K562 (cell line): ENCODE results near the gene PRPSAP1. TPM values are rescaled to one million over a fixed set of nuclear protein-coding genes. Genes with fewer than 3 reads are reported as not detected.

Experiments
- BHLHE40 ChIP-seq: IDR thresholded peaks from 2 replicates; pipeline ENCODE4 v1.6.1; 2011; ENCODE audit warnings: low read length, improper control_type of control experiment
- CREB1 ChIP-seq, 2 experiments: sonication (generic) in 1 of 2; formaldehyde crosslinking in 1 of 2; IDR thresholded peaks; 2 replicates each; pipeline versions ENCODE4 v1.6.1 to v1.8.0; 2012 to 2022; ENCODE audit warnings: inconsistent platforms in 1 of 2, mild to moderate bottlenecking in 1 of 2, missing genetic modification reagents in 1 of 2, moderate library complexity in 1 of 2
- ELF2 ChIP-seq: fragments of 250-450 bp; sonication (Bioruptor Pico); IDR thresholded peaks from 2 replicates; pipeline ENCODE4 v1.5.0; 2021; ENCODE audit warnings: mild to moderate bottlenecking
- NCOA2 ChIP-seq, 2 experiments: fragments of 450-650 bp; IDR thresholded peaks; 2 replicates each; pipeline ENCODE4 v1.6.1; 2018; ENCODE audit warnings: mild to moderate bottlenecking in 2 of 2, moderate library complexity in 1 of 2; ENCODE audit not compliant: partially characterized antibody in 2 of 2
- ZNF644 ChIP-seq: fragments of 200-800 bp; sonication (Bioruptor generic); IDR thresholded peaks from 2 replicates; pipeline ENCODE4 v1.6.1; 2016; ENCODE audit warnings: low read depth, missing genetic modification characterization, missing compliant biosample characterization
- ZNF830 ChIP-seq: fragments of 250-450 bp; sonication (Bioruptor Pico); IDR thresholded peaks from 2 replicates; pipeline ENCODE4 v1.5.0; 2021; ENCODE audit warnings: mild to moderate bottlenecking
- polyA plus RNA-seq, 8 experiments: library from polyadenylated mRNA; depleted of rRNA in 4 of 8; stranded (reverse) in 5 of 8; unstranded in 3 of 8; fragments of >200 nt; fragmentation: Nextera tagmentation in 2 of 8; fragmentation: Illumina TruSeq in 1 of 8; extraction: Ambion mirVana in 2 of 8; extraction: Trizol in 1 of 8; gene quantifications; 2 replicates each; pipeline versions ENCODE4 v1.2.1 to v1.2.3, GENCODE V29; 2011 to 2014; ENCODE audit warnings: inconsistent platforms in 1 of 8, missing spikeins in 1 of 8
- total RNA-seq, 7 experiments: library from RNA; depleted of rRNA in 6 of 7; stranded (reverse); fragments of >200 nt in 6 of 7; fragmentation: Illumina TruSeq in 2 of 7; extraction: Trizol in 2 of 7; gene quantifications; 2 replicates each; pipeline versions ENCODE4 v1.2.1 to v1.2.3, GENCODE V29; 2011 to 2021; ENCODE audit warnings: low replicate concordance in 1 of 7
- TF ChIP-seq, protein P1 (sequence below): fragments of 250-450 bp; sonication (Bioruptor Pico); IDR thresholded peaks from 2 replicates; pipeline ENCODE4 v1.5.0; 2021; ENCODE audit warnings: mild to moderate bottlenecking, borderline replicate concordance
- TF ChIP-seq, protein P2 (sequence below): IDR thresholded peaks from 3 replicates; pipeline ENCODE4 v1.6.1; 2011; ENCODE audit warnings: borderline replicate concordance, mild to moderate bottlenecking, moderate library complexity; ENCODE audit not compliant: insufficient read length; ENCODE audit errors: extremely low read depth
- TF ChIP-seq, protein P3 (sequence below), 2 experiments: fragments of 200-800 bp in 1 of 2; sonication (Bioruptor generic) in 1 of 2; sonication (generic) in 1 of 2; formaldehyde crosslinking in 1 of 2; IDR thresholded peaks in 1 of 2; conservative IDR thresholded peaks in 1 of 2; 2 replicates each; pipeline versions ENCODE4 v1.5.0 to v1.6.1; 2016 to 2020; ENCODE audit warnings: missing compliant biosample characterization in 1 of 2, missing genetic modification characterization in 1 of 2, missing genetic modification reagents in 1 of 2

Gene PRPSAP1
- total and polyA plus RNA-seq, 9 of the 15 experiments (the other 6 are each of a cell fraction or from before 2014, with no cell fraction given), result 21.9 to 77.1 (median 40.8) TPM

DNA sequence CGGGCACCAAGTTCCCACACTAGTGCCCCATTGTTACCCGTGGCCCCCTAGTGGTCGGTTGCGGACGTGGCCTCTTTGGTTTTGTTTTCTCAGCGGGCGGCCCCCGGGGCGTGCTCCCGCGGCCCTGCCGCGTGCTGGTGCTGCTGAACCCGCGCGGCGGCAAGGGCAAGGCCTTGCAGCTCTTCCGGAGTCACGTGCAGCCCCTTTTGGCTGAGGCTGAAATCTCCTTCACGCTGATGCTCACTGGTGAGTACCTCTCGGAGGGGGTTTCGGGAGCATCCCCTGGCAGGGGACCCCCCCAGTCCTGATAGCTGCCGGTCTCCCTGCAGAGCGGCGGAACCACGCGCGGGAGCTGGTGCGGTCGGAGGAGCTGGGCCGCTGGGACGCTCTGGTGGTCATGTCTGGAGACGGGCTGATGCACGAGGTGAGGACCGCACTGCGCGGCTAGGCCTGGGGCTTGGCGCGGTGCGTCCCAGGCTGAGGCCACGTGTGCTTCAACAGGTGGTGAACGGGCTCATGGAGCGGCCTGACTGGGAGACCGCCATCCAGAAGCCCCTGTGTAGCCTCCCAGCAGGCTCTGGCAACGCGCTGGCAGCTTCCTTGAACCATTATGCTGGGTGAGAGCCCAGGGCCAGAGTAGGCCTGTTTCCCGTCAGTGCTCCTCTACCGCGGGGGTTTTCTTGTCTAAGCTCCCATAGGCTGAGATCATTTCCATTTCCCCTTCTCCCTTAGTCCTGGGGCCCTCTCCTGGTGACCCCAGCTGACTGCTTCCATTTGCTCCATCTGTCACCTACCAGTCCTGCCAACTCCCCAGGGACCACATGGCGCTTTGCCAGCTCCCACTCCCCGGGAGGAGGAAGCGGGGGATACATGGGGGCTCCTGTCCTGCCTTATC, 32.4 kb upstream of the PRPSAP1 start (continued):
- TF ChIP-seq, protein P1, sequence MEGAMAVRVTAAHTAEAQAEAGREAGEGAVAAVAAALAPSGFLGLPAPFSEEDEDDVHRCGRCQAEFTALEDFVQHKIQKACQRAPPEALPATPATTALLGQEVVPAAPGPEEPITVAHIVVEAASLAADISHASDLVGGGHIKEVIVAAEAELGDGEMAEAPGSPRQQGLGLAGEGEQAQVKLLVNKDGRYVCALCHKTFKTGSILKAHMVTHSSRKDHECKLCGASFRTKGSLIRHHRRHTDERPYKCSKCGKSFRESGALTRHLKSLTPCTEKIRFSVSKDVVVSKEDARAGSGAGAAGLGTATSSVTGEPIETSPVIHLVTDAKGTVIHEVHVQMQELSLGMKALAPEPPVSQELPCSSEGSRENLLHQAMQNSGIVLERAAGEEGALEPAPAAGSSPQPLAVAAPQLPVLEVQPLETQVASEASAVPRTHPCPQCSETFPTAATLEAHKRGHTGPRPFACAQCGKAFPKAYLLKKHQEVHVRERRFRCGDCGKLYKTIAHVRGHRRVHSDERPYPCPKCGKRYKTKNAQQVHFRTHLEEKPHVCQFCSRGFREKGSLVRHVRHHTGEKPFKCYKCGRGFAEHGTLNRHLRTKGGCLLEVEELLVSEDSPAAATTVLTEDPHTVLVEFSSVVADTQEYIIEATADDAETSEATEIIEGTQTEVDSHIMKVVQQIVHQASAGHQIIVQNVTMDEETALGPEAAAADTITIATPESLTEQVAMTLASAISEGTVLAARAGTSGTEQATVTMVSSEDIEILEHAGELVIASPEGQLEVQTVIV (CRISPR knock-in tag), result no peak
- TF ChIP-seq BHLHE40, result peak; percentile 94
- TF ChIP-seq ZNF830, result no peak
- no peak for TF ChIP-seq ELF2 (CRISPR knock-in tag)
- TF ChIP-seq, protein P2, sequence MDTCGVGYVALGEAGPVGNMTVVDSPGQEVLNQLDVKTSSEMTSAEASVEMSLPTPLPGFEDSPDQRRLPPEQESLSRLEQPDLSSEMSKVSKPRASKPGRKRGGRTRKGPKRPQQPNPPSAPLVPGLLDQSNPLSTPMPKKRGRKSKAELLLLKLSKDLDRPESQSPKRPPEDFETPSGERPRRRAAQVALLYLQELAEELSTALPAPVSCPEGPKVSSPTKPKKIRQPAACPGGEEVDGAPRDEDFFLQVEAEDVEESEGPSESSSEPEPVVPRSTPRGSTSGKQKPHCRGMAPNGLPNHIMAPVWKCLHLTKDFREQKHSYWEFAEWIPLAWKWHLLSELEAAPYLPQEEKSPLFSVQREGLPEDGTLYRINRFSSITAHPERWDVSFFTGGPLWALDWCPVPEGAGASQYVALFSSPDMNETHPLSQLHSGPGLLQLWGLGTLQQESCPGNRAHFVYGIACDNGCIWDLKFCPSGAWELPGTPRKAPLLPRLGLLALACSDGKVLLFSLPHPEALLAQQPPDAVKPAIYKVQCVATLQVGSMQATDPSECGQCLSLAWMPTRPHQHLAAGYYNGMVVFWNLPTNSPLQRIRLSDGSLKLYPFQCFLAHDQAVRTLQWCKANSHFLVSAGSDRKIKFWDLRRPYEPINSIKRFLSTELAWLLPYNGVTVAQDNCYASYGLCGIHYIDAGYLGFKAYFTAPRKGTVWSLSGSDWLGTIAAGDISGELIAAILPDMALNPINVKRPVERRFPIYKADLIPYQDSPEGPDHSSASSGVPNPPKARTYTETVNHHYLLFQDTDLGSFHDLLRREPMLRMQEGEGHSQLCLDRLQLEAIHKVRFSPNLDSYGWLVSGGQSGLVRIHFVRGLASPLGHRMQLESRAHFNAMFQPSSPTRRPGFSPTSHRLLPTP, result no peak
- no peak for TF ChIP-seq ZNF644
- no peak for TF ChIP-seq NCOA2 (IDR thresholded peaks at IDR 0.05; ENCODE audit: partially characterized antibody in 2 of 2)
- TF ChIP-seq, protein P3, sequence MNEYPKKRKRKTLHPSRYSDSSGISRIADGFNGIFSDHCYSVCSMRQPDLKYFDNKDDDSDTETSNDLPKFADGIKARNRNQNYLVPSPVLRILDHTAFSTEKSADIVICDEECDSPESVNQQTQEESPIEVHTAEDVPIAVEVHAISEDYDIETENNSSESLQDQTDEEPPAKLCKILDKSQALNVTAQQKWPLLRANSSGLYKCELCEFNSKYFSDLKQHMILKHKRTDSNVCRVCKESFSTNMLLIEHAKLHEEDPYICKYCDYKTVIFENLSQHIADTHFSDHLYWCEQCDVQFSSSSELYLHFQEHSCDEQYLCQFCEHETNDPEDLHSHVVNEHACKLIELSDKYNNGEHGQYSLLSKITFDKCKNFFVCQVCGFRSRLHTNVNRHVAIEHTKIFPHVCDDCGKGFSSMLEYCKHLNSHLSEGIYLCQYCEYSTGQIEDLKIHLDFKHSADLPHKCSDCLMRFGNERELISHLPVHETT (CRISPR knock-in tag; conservative IDR thresholded peaks at IDR 0.05 in 1 of 2, IDR thresholded peaks at IDR 0.05 in 1 of 2), result peak in 1 of 2 experiments; percentile 61; a peak in 1 of 4 replicates
- 0 out of 2 replicates have a peak, but pooled peaks have one; percentile 11 for TF ChIP-seq CREB1 (IDR thresholded peaks at IDR 0.05)
- TF ChIP-seq CREB1 (CRISPR knock-in tag; IDR thresholded peaks at IDR 0.05), result peak; percentile 54; the same call in 1 of the 2 replicates
